Bronchial epithelial cell (primary cell): Measurements from ENCODE around the gene DNAH3. TPM values are rescaled to one million over a fixed set of nuclear protein-coding genes. Genes with fewer than 3 reads are reported as not detected.
"Not testable (repeated sequence)": the region's sequence is repeated elsewhere in the genome, so short reads cannot be mapped to it uniquely, and the experiment has no call there.

Source experiments
- DNase-seq: peaks from one replicate; pipeline ENCODE4 v3.0.0-alpha.2; 2010; ENCODE audit warnings: low read depth
- FAIRE-seq: peaks from 2 replicates; lab custom pipeline; 2011; peaks lifted over from hg19 to GRCh38; lab: Jason Lieb, UNC
- H3K27me3 ChIP-seq: 2 replicates; pipeline ENCODE4 v1.5.1; 2011; ENCODE audit warnings: low read length; ENCODE audit not compliant: control insufficient read depth, insufficient read depth
- H3K36me3 ChIP-seq: 2 replicates; pipeline ENCODE4 v1.5.1; 2011; ENCODE audit warnings: low read length; ENCODE audit not compliant: control insufficient read depth, insufficient read depth
- H3K4me3 ChIP-seq: 2 replicates; pipeline ENCODE4 v1.5.1; 2011; ENCODE audit warnings: mild to moderate bottlenecking, low read depth, low read length, control low read depth
- CTCF ChIP-seq: IDR thresholded peaks from 2 replicates; pipeline ENCODE4 v1.5.1; 2011; ENCODE audit warnings: mild to moderate bottlenecking, moderate library complexity, low read length, control low read depth, inconsistent platforms; ENCODE audit not compliant: insufficient read depth, severe bottlenecking
- total RNA-seq: library from RNA; depleted of rRNA; stranded (reverse); fragments of >200 nt; gene quantifications from 2 replicates; pipeline ENCODE4 v1.2.1, GENCODE V29; 2014

The DNAH3 gene
- total RNA-seq, 1 donor from 2014 or later: 0.26 TPM

GRCh38 chr16:21120976-21121520 lies 29.6 kb downstream of the DNAH3 start:
- Histone ChIP-seq H3K27me3 (no peaks in the 10 kb centered on the region), H3K36me3 (no peaks in the 10 kb centered on the region), H3K4me3 (no peak overlapping the region)
- FAIRE-seq (no peak), DNase-seq (no peak)
- no peak for TF ChIP-seq CTCF

- DNase-seq (peak; percentile 32), FAIRE-seq (no peak)
- H3K4me3 ChIP-seq: no peak overlapping the region
- TF ChIP-seq CTCF: no peak
- H3K36me3 ChIP-seq: no peaks in the 10 kb centered on the region
- H3K27me3 ChIP-seq: no peaks in the 10 kb centered on the region
Observed at GRCh38 chr16:21117567-21117966, 33.1 kb downstream of the DNAH3 start.

GRCh38 chr16:21116148-21116693 lies 34.4 kb downstream of the DNAH3 start:
- Histone ChIP-seq H3K4me3 (no peak overlapping the region), H3K36me3 (no peaks in the 10 kb centered on the region), H3K27me3 (no peaks in the 10 kb centered on the region)
- DNase-seq (no peak), FAIRE-seq (no peak)
- no peak for TF ChIP-seq CTCF

GRCh38 chr16:21115551-21115950 lies 35.1 kb downstream of the DNAH3 start:
- not testable (repeated sequence) for H3K36me3 ChIP-seq, H3K4me3 ChIP-seq, H3K27me3 ChIP-seq, FAIRE-seq, DNase-seq

- DNase-seq (no peak), FAIRE-seq (no peak)
- TF ChIP-seq CTCF: no peak
Observed at GRCh38 chr16:21103941-21104860, 46.4 kb downstream of the DNAH3 start.

More at GRCh38 chr16:21103941-21104860, 46.4 kb downstream of the DNAH3 start:
- Histone ChIP-seq H3K36me3 (no peaks in the 10 kb centered on the region), H3K4me3 (no peak overlapping the region), H3K27me3 (no peaks in the 10 kb centered on the region)
